ENCODE data around the gene UBTF.

The UBTF gene

GRCh38 chr17:44262654-44263225 lies 43.3 kb upstream of the UBTF start:
- Histone ChIP-seq H2AFZ (ENCODE audit: low read depth, low read length) (no peak overlapping the region), H4K20me1 (ENCODE audit: insufficient read depth, low read length) (no peaks in the 10 kb centered on the region), H3K79me2 (ENCODE audit: insufficient read depth, low read length) (no peaks in the 10 kb centered on the region), H3K4me3 (ENCODE audit: low read depth in 1 of 2, low read length in 2 of 2) (no peak overlapping the region), H3K27ac (ENCODE audit: low read length) (no peak overlapping the region), H3K4me2 (ENCODE audit: insufficient read depth, low read length) (no peak overlapping the region), H3K9me3 (ENCODE audit: insufficient read depth, low read length, severe bottlenecking) (no peaks in the 10 kb centered on the region), H3K4me1 (ENCODE audit: insufficient read depth, low read length) (no peaks in the 10 kb centered on the region), H3K9ac (ENCODE audit: low read depth, low read length) (no peak overlapping the region), H3K27me3 (ENCODE audit: insufficient read depth, low read length, poor library complexity) (peaks cover 2% of the 10 kb centered on the region), H3K36me3 (ENCODE audit: insufficient read depth, low read length) (no peaks in the 10 kb centered on the region)
- DNase-seq (no peak), ATAC-seq (ENCODE audit: insufficient read depth, low read depth) (no peak)
- TF ChIP-seq CTCF (IDR thresholded peaks at IDR 0.05; ENCODE audit: borderline replicate concordance, extremely low read depth, low read length, poor library complexity, severe bottlenecking), result no peak
- no peak for TF ChIP-seq EZH2 (IDR thresholded peaks at IDR 0.05; ENCODE audit: borderline replicate concordance, low read depth, low read length, severe bottlenecking)

GRCh38 chr17:44260296-44260695 lies 40.8 kb upstream of the UBTF start:
- ATAC-seq (ENCODE audit: insufficient read depth, low read depth), result no peak
- Histone ChIP-seq H3K9me3 (ENCODE audit: insufficient read depth, low read length, severe bottlenecking) (no peaks in the 10 kb centered on the region), H3K79me2 (ENCODE audit: insufficient read depth, low read length) (no peaks in the 10 kb centered on the region), H3K9ac (ENCODE audit: low read depth, low read length) (no peak overlapping the region), H3K27me3 (ENCODE audit: insufficient read depth, low read length, poor library complexity) (peaks cover 2% of the 10 kb centered on the region), H4K20me1 (ENCODE audit: insufficient read depth, low read length) (no peaks in the 10 kb centered on the region), H3K4me3 (ENCODE audit: low read depth in 1 of 2, low read length in 2 of 2) (no peak overlapping the region), H3K4me2 (ENCODE audit: insufficient read depth, low read length) (no peak overlapping the region), H3K27ac (ENCODE audit: low read length) (no peak overlapping the region), H3K4me1 (ENCODE audit: insufficient read depth, low read length) (no peaks in the 10 kb centered on the region), H3K36me3 (ENCODE audit: insufficient read depth, low read length) (no peaks in the 10 kb centered on the region), H2AFZ (ENCODE audit: low read depth, low read length) (no peak overlapping the region)
- no peak for TF ChIP-seq EZH2 (IDR thresholded peaks at IDR 0.05; ENCODE audit: borderline replicate concordance, low read depth, low read length, severe bottlenecking)
- no peak for TF ChIP-seq CTCF (IDR thresholded peaks at IDR 0.05; ENCODE audit: borderline replicate concordance, extremely low read depth, low read length, poor library complexity, severe bottlenecking)
- DNase-seq, result no peak

- Histone ChIP-seq H3K36me3 (ENCODE audit: insufficient read depth, low read length) (no peaks in the 10 kb centered on the region), H4K20me1 (ENCODE audit: insufficient read depth, low read length) (no peaks in the 10 kb centered on the region), H3K9ac (ENCODE audit: low read depth, low read length) (no peak overlapping the region), H3K27me3 (ENCODE audit: insufficient read depth, low read length, poor library complexity) (peaks cover 2% of the 10 kb centered on the region), H3K9me3 (ENCODE audit: insufficient read depth, low read length, severe bottlenecking) (no peaks in the 10 kb centered on the region), H3K4me3 (ENCODE audit: low read depth in 1 of 2, low read length in 2 of 2) (no peak overlapping the region), H3K79me2 (ENCODE audit: insufficient read depth, low read length) (no peaks in the 10 kb centered on the region), H3K27ac (ENCODE audit: low read length) (no peak overlapping the region), H3K4me1 (ENCODE audit: insufficient read depth, low read length) (no peaks in the 10 kb centered on the region), H2AFZ (ENCODE audit: low read depth, low read length) (no peak overlapping the region), H3K4me2 (ENCODE audit: insufficient read depth, low read length) (no peak overlapping the region)
- TF ChIP-seq CTCF (IDR thresholded peaks at IDR 0.05; ENCODE audit: borderline replicate concordance, extremely low read depth, low read length, poor library complexity, severe bottlenecking) (no peak), EZH2 (IDR thresholded peaks at IDR 0.05; ENCODE audit: borderline replicate concordance, low read depth, low read length, severe bottlenecking) (no peak)
- ATAC-seq (ENCODE audit: insufficient read depth, low read depth) (no peak), DNase-seq (no peak)
Observed at GRCh38 chr17:44258811-44259351, 39.4 kb upstream of the UBTF start.

Data from DND-41 (cell line).